Measurements from ENCODE around the gene GRIA4. TPM values are rescaled to one million over a fixed set of nuclear protein-coding genes. Genes with fewer than 3 reads are reported as not detected.

GRIA4 gene
- total RNA-seq, 1 donor: 5.2 TPM

GRCh38 chr11:105929084-105929955 is 319.4 kb downstream of the GRIA4 start:
- DNase-seq (ENCODE audit: low read depth): no peak
- no peak overlapping the region for H3K4me3 ChIP-seq (ENCODE audit: low read depth, low read length)
- no peak for TF ChIP-seq CTCF (IDR thresholded peaks at IDR 0.05; ENCODE audit: insufficient read depth, low read depth, low read length)

GRCh38 chr11:105933695-105934094 is 323.8 kb downstream of the GRIA4 start:
- H3K4me3 ChIP-seq (ENCODE audit: low read depth, low read length): no peak overlapping the region
- no peak for DNase-seq (ENCODE audit: low read depth)
- TF ChIP-seq CTCF (IDR thresholded peaks at IDR 0.05; ENCODE audit: insufficient read depth, low read depth, low read length): no peak

- TF ChIP-seq CTCF (IDR thresholded peaks at IDR 0.05; ENCODE audit: insufficient read depth, low read depth, low read length): no peak
- H3K4me3 ChIP-seq (ENCODE audit: low read depth, low read length): no peak overlapping the region
- no peak for DNase-seq (ENCODE audit: low read depth)
These were observed 325.9 kb downstream of the GRIA4 start for GRCh38 chr11:105935791-105936190.

GRCh38 chr11:105937331-105937730 is 327.5 kb downstream of the GRIA4 start:
- H3K4me3 ChIP-seq (ENCODE audit: low read depth, low read length): no peak overlapping the region
- DNase-seq (ENCODE audit: low read depth): peak; percentile 37
- TF ChIP-seq CTCF (IDR thresholded peaks at IDR 0.05; ENCODE audit: insufficient read depth, low read depth, low read length): no peak

- no peak for DNase-seq (ENCODE audit: low read depth)
- no peak overlapping the region for H3K4me3 ChIP-seq (ENCODE audit: low read depth, low read length)
- TF ChIP-seq CTCF (IDR thresholded peaks at IDR 0.05; ENCODE audit: insufficient read depth, low read depth, low read length): no peak
These were observed 327.9 kb downstream of the GRIA4 start for GRCh38 chr11:105937738-105938137.

GRCh38 chr11:105942921-105943320 is 333.0 kb downstream of the GRIA4 start:
- DNase-seq (ENCODE audit: low read depth): peak; percentile 69
- H3K4me3 ChIP-seq (ENCODE audit: low read depth, low read length): no peak overlapping the region
- TF ChIP-seq CTCF (IDR thresholded peaks at IDR 0.05; ENCODE audit: insufficient read depth, low read depth, low read length): no peak
